Hepatocyte (in vitro differentiated cells): ENCODE measurements around the gene RAI1. TPM values are rescaled to one million over a fixed set of nuclear protein-coding genes. Genes with fewer than 3 reads are reported as not detected.

Experiments used
- DNase-seq: peaks from one replicate; pipeline ENCODE4 v3.0.0-alpha.2; 2016; ENCODE audit warnings: low spot score
- H2AFZ ChIP-seq: fragments of 200-600 bp; sonication (generic); 2 replicates; pipeline ENCODE4 v1.6.0; 2016; ENCODE audit warnings: antibody characterized with exemption, mild to moderate bottlenecking
- H3K27ac ChIP-seq: fragments of 200-600 bp; sonication (generic); 2 replicates; pipeline ENCODE4 v1.5.1; 2016; ENCODE audit warnings: mild to moderate bottlenecking
- H3K27me3 ChIP-seq: fragments of 200-600 bp; sonication (generic); 2 replicates; pipeline ENCODE4 v1.6.1; 2016
- H3K36me3 ChIP-seq: fragments of 200-600 bp; sonication (generic); replicated peaks from 2 replicates; pipeline ENCODE4 v1.5.1; 2016; ENCODE audit warnings: low read depth; ENCODE audit not compliant: insufficient read depth
- H3K4me1 ChIP-seq: fragments of 200-600 bp; sonication (generic); 2 replicates; pipeline ENCODE4 v1.5.1; 2016; ENCODE audit warnings: mild to moderate bottlenecking, moderate library complexity; ENCODE audit not compliant: insufficient read depth
- H3K4me2 ChIP-seq: fragments of 200-600 bp; sonication (generic); 2 replicates; pipeline ENCODE4 v1.6.0; 2016
- H3K4me3 ChIP-seq: fragments of 200-600 bp; sonication (generic); 2 replicates; pipeline ENCODE4 v1.5.1; 2016; ENCODE audit warnings: mild to moderate bottlenecking
- H3K79me2 ChIP-seq: fragments of 200-600 bp; sonication (generic); 2 replicates; pipeline ENCODE4 v1.6.0; 2017; ENCODE audit warnings: mild to moderate bottlenecking
- H3K9me2 ChIP-seq: fragments of 200-600 bp; sonication (generic); replicated peaks from 2 replicates; pipeline ENCODE4 v1.6.0; 2017; ENCODE audit warnings: mild to moderate bottlenecking; ENCODE audit not compliant: insufficient read depth
- H3K9me3 ChIP-seq: fragments of 200-600 bp; sonication (generic); 2 replicates; pipeline ENCODE4 v1.5.1; 2016; ENCODE audit warnings: low read depth, mild to moderate bottlenecking
- H4K20me1 ChIP-seq: fragments of 200-600 bp; sonication (generic); 2 replicates; pipeline ENCODE4 v1.6.0; 2016; ENCODE audit warnings: mild to moderate bottlenecking; ENCODE audit not compliant: insufficient read depth, poor library complexity, severe bottlenecking
- CTCF ChIP-seq: fragments of 200-600 bp; sonication (generic); IDR thresholded peaks from 2 replicates; pipeline ENCODE4 v1.5.1; 2016; ENCODE audit warnings: antibody characterized with exemption, mild to moderate bottlenecking; ENCODE audit not compliant: poor library complexity
- EZH2 ChIP-seq: fragments of 200-600 bp; sonication (generic); IDR thresholded peaks from 2 replicates; pipeline ENCODE4 v1.6.1; 2016; ENCODE audit warnings: antibody characterized with exemption, mild to moderate bottlenecking, borderline replicate concordance
- EZH2phosphoT487 ChIP-seq: fragments of 200-600 bp; sonication (generic); IDR thresholded peaks from one replicate; pipeline ENCODE4 v1.6.1; 2018; ENCODE audit warnings: antibody characterized with exemption, mild to moderate bottlenecking, low read depth, moderate library complexity; ENCODE audit not compliant: unreplicated experiment, severe bottlenecking
- WGBS: methylation state at CpG from one replicate; pipeline ENCODE4 v1.1.6; 2016; ENCODE audit warnings: low lambda C conversion rate; ENCODE audit errors: missing lambda C conversion rate; 5-methylcytosine and 5-hydroxymethylcytosine counted together
- polyA plus RNA-seq: library from polyadenylated mRNA; unstranded; fragments of >200 nt; fragmentation: Nextera tagmentation; extraction: Ambion mirVana; gene quantifications from 2 replicates; pipeline ENCODE4 v1.2.1, GENCODE V29; 2016
- total RNA-seq: library from RNA; depleted of rRNA; stranded (reverse); fragments of >200 nt; gene quantifications from 2 replicates; pipeline ENCODE4 v1.2.3, GENCODE V29; 2014

The RAI1 gene
- total and polyA plus RNA-seq, 2 experiments from 2014 or later, result 20.2 to 23.8 TPM

- Histone ChIP-seq H3K27me3 (no peaks in the 10 kb centered on the region), H4K20me1 (peaks cover 45% of the 10 kb centered on the region), H3K4me1 (peaks cover 54% of the 10 kb centered on the region), H3K27ac (peak overlapping the region; percentile 97), H3K4me3 (no peak overlapping the region), H3K9me3 (no peaks in the 10 kb centered on the region), H3K4me2 (peak overlapping the region; percentile 71), H3K9me2 (no peaks in the 10 kb centered on the region), H3K36me3 (no peaks in the 10 kb centered on the region), H2AFZ (no peak overlapping the region), H3K79me2 (peaks cover 91% of the 10 kb centered on the region)
- peak; percentile 79 for DNase-seq
- WGBS, result 40% methylated on average over 10 of the region's 10 CpGs
- TF ChIP-seq EZH2, result no peak
- no peak for TF ChIP-seq EZH2phosphoT487
- no peak for TF ChIP-seq CTCF
These were observed 58.3 kb downstream of the RAI1 start for GRCh38 chr17:17739388-17740066.

- Histone ChIP-seq H3K4me2 (peak overlapping the region; percentile 71), H2AFZ (no peak overlapping the region), H4K20me1 (peaks cover 50% of the 10 kb centered on the region), H3K4me1 (peaks cover 54% of the 10 kb centered on the region), H3K27ac (peak overlapping the region; percentile 97), H3K36me3 (no peaks in the 10 kb centered on the region), H3K27me3 (no peaks in the 10 kb centered on the region), H3K4me3 (no peak overlapping the region), H3K9me3 (no peaks in the 10 kb centered on the region), H3K9me2 (no peaks in the 10 kb centered on the region), H3K79me2 (peaks cover 90% of the 10 kb centered on the region)
- WGBS, result 54% methylated on average over 24 of the region's 27 CpGs
- peak; percentile 59 for DNase-seq
- TF ChIP-seq CTCF (no peak), EZH2phosphoT487 (no peak), EZH2 (no peak)
These were observed 59.5 kb downstream of the RAI1 start for GRCh38 chr17:17740615-17741348.

- Histone ChIP-seq H3K27ac (peak overlapping the region; percentile 97), H2AFZ (no peak overlapping the region), H3K79me2 (peaks cover 89% of the 10 kb centered on the region), H3K4me3 (no peak overlapping the region), H3K36me3 (no peaks in the 10 kb centered on the region), H3K9me3 (no peaks in the 10 kb centered on the region), H3K4me1 (peaks cover 54% of the 10 kb centered on the region), H4K20me1 (peaks cover 48% of the 10 kb centered on the region), H3K27me3 (no peaks in the 10 kb centered on the region), H3K4me2 (peak overlapping the region; percentile 71), H3K9me2 (no peaks in the 10 kb centered on the region)
- 43% methylated on average over 18 of the region's 18 CpGs for WGBS
- DNase-seq, result peak; percentile 67
- no peak for TF ChIP-seq EZH2
These were observed 60.2 kb downstream of the RAI1 start for GRCh38 chr17:17741349-17742023.

- Histone ChIP-seq H3K9me3 (no peaks in the 10 kb centered on the region), H3K36me3 (no peaks in the 10 kb centered on the region), H3K4me3 (no peak overlapping the region), H2AFZ (no peak overlapping the region), H3K9me2 (no peaks in the 10 kb centered on the region), H3K27me3 (no peaks in the 10 kb centered on the region), H3K4me2 (peak overlapping the region; percentile 71), H4K20me1 (peaks cover 48% of the 10 kb centered on the region), H3K79me2 (peaks cover 88% of the 10 kb centered on the region), H3K4me1 (peaks cover 50% of the 10 kb centered on the region), H3K27ac (peak overlapping the region; percentile 97)
- TF ChIP-seq EZH2 (no peak), EZH2phosphoT487 (no peak), CTCF (no peak)
- WGBS, result 68% methylated on average over 5 of the region's 5 CpGs
- no peak for DNase-seq
These were observed 60.9 kb downstream of the RAI1 start for GRCh38 chr17:17742133-17742621.
